ENCODE measurements around the gene ANTXRL. TPM values are rescaled to one million over a fixed set of nuclear protein-coding genes. Genes with fewer than 3 reads are reported as not detected.
"Not testable (repeated sequence)": the region's sequence is repeated elsewhere in the genome, so short reads cannot be mapped to it uniquely, and the experiment has no call there.

ANTXRL gene
- polyA plus RNA-seq, 1 experiment, result not detected

DNA sequence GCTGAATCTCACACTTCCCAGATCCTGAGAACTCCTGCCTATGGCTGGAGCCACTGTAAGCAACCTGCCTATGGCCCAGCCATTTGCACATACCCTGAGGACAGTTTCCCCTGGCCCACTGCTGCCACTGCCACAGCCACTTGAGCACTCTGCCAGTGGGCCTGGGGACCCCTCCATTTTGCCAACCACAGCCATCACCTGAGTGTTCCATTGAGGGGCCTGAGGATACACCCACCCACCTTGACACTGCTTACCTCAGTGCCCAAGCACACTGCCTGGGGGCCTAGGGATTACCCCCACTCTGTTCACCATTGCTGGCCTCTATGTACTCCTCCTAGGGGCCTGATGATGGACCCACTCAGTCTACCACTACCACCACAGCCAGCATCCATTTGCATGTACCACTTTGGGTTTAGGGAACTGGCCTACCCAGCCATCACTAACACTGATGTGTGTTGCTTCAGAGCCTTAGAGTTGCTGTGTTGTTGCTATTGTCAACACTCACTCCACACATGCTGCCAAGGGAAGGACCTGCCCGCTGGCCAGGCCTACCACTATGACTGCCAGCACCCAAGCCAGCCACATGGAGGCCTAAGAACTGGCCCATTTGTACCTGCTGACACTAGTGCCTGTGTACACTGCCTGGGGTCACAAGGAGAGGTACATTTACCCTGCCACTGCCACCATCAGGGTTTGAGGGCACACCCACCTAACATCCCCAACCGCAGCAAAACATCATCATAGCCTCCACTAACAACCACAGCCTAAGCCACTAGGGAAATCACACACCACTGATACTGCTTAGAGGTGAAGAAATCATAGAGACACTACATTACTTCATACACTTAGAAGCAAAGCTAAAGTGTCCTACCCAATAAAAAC is 45.9 kb upstream of the ANTXRL start:
- TF ChIP-seq, protein P1, sequence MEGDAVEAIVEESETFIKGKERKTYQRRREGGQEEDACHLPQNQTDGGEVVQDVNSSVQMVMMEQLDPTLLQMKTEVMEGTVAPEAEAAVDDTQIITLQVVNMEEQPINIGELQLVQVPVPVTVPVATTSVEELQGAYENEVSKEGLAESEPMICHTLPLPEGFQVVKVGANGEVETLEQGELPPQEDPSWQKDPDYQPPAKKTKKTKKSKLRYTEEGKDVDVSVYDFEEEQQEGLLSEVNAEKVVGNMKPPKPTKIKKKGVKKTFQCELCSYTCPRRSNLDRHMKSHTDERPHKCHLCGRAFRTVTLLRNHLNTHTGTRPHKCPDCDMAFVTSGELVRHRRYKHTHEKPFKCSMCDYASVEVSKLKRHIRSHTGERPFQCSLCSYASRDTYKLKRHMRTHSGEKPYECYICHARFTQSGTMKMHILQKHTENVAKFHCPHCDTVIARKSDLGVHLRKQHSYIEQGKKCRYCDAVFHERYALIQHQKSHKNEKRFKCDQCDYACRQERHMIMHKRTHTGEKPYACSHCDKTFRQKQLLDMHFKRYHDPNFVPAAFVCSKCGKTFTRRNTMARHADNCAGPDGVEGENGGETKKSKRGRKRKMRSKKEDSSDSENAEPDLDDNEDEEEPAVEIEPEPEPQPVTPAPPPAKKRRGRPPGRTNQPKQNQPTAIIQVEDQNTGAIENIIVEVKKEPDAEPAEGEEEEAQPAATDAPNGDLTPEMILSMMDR (IDR thresholded peaks at IDR 0.05; ENCODE audit: insufficient read depth, low read depth, low read length), result no peak

DNA sequence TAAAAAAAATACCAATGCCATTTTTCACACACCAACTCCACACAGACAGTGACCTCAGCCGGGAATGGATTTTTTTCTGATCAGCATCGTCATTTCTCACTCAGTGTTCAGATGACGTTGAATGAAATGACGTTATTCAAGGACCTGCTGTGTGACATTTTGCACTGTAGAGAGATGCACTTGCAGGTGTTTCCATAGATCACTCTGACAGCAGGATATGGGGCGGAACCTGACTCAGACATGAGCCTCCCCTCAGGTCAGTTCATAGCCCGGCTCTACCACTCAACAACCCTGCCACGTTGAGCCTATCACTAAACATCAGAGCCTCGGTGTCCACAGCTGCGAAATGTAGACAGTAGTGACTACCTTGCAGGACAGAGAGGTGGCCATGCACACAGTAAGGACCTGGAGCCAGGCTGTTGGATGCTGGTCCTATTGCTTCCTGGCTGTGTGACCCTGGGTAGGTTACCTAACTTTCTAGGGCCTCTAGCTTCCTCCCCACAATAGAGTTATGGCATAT is 41.4 kb upstream of the ANTXRL start:
- POLR2A ChIA-PET, result no interaction called here
- DNase-seq (ENCODE audit: low read depth), result no peak
- TF ChIP-seq, protein P1 (IDR thresholded peaks at IDR 0.05; ENCODE audit: insufficient read depth, low read depth, low read length), result no peak
- no peaks in the 10 kb centered on the region for H3K36me3 ChIP-seq (ENCODE audit: control insufficient read depth, insufficient read depth, low read length)
- H3K4me3 ChIP-seq (ENCODE audit: low read depth, low read length), result no peak overlapping the region
- peaks cover 2% of the 10 kb centered on the region; the same call in 1 of the 2 replicates for H3K27me3 ChIP-seq (ENCODE audit: control insufficient read depth, insufficient read depth, low read length)
- CTCF ChIA-PET, result no interaction called here

More for the DNA sequence above, 45.9 kb upstream of the ANTXRL start:
- H3K4me3 ChIP-seq (ENCODE audit: low read depth, low read length), result no peak overlapping the region
- CTCF ChIA-PET, result interaction anchor here (1.3 to 1.9 kb wide), 3 partner anchors 11 to 304 kb away, joined by 4 to 7 read pairs (median 6); no protein-coding TSS in a partner anchor
- POLR2A ChIA-PET, result no interaction called here
- no peak for DNase-seq (ENCODE audit: low read depth)
- peaks cover 1% of the 10 kb centered on the region; the same call in 1 of the 2 replicates for H3K27me3 ChIP-seq (ENCODE audit: control insufficient read depth, insufficient read depth, low read length)
- no peaks in the 10 kb centered on the region for H3K36me3 ChIP-seq (ENCODE audit: control insufficient read depth, insufficient read depth, low read length)

DNA sequence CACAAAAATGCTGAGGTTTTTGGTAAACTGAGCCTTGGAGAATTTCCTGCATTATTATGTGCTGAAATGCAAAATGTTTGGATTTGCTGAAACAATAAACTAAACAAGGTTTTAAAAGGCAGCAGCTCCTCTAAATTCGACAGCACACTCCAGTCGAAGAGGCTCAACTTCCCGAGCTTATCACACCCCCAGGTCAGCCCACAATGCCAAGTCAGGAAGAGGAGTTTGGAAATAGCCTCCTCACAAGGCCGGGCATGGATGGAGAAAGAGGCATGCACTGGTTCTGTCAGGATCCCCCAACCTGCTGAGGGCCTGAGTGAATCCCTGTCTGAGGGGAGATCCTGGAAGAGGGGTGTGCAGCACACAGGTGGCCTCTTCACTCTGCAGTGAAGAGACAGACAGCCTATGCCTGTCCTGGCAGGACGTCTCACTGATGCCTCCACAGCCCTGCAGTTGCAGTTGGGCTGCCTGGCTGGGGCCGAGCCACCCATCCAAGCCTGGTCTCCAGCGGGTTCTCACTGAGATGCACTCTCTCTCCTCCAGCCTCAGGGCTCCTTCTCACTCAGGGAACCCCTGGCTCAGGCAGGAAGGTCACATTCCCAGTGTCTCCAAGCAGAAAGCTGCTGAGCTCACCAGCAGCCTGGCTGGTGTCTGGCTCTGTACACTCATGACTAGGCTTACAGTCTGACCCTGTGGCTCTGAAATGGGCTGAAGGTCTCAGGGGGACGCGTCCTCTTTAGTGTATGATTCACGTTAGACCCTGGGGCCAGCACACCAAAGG is 40.2 kb upstream of the ANTXRL start:
- POLR2A ChIA-PET; H3K27me3 ChIP-seq (ENCODE audit: control insufficient read depth, insufficient read depth, low read length); H3K36me3 ChIP-seq (ENCODE audit: control insufficient read depth, insufficient read depth, low read length); CTCF ChIA-PET; DNase-seq (ENCODE audit: low read depth); H3K4me3 ChIP-seq (ENCODE audit: low read depth, low read length): not testable (repeated sequence)

DNA sequence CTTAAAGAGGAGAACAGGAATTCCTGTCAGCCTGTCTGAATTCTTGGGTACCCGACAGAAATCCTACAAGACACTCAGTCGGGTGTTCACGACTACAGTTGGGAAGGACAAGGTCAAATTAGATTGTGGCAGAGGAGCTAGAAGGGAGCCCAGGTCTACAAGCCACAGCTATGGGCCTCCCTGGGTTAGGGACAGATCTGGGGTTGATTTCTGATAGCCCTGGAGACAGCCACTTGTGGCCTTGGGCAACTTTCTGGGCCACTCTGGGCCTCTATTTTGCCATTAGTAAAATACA is 39.7 kb upstream of the ANTXRL start:
- no peak for DNase-seq (ENCODE audit: low read depth)
- H3K27me3 ChIP-seq (ENCODE audit: control insufficient read depth, insufficient read depth, low read length), result peaks cover 2% of the 10 kb centered on the region; the same call in 1 of the 2 replicates
- H3K36me3 ChIP-seq (ENCODE audit: control insufficient read depth, insufficient read depth, low read length), result no peaks in the 10 kb centered on the region
- TF ChIP-seq, protein P1 (IDR thresholded peaks at IDR 0.05; ENCODE audit: insufficient read depth, low read depth, low read length), result no peak
- POLR2A ChIA-PET, result no interaction called here
- no peak overlapping the region for H3K4me3 ChIP-seq (ENCODE audit: low read depth, low read length)
- CTCF ChIA-PET, result interaction anchor here (0.6 kb wide), 1 partner anchor 8 kb away, joined by 3 read pairs; no protein-coding TSS in a partner anchor

DNA sequence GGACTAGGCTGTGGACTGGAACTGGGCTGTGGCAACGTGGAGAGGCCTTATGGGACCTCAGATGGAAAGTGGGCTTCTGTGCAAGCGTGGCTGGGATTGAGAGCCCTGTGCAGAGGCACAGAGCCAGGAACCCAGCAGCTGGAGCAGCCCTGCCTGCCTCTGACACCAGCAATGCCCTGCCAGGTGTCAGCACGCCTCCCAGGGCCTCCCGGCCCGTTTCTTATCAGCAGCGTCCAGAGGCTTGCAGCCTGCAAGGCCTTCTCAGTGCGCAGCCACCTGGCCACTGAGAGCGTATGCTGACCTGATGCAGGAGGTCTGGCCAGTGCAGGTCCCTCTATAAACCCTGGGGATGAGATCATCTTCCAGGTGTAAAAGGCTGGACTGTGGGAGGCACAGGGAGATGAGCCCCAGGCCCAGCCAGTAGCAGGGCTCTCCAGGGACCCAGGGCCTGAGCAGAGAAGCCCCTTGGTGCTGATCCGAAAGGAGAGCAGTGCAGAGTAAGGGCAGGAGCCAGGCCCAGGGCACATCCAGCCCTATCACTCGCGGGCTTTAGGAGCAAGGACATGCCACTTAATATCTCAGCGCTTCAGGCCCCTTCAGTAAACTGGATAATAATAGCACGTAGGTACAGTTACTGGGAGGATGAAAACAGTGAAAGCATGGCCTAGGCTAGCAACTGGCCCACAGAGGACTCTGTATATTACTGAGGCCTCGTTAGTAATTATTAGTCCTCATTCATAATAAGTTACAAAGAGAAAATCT is 38.8 kb upstream of the ANTXRL start:
- Histone ChIP-seq H3K27me3 (ENCODE audit: control insufficient read depth, insufficient read depth, low read length) (peaks cover 2% of the 10 kb centered on the region; the same call in 1 of the 2 replicates), H3K4me3 (ENCODE audit: low read depth, low read length) (no peak overlapping the region), H3K36me3 (ENCODE audit: control insufficient read depth, insufficient read depth, low read length) (no peaks in the 10 kb centered on the region)
- no peak for DNase-seq (ENCODE audit: low read depth)
- TF ChIP-seq, protein P1 (IDR thresholded peaks at IDR 0.05; ENCODE audit: insufficient read depth, low read depth, low read length), result no peak
- ChIA-PET POLR2A (no interaction called here), CTCF (interaction anchor here (0.6 kb wide), 1 partner anchor 9 kb away, joined by 3 read pairs; no protein-coding TSS in a partner anchor)

All from BJ (cell line).